Chondrocyte (in vitro differentiated cells): ENCODE results near the gene MEX3D. TPM values are rescaled to one million over a fixed set of nuclear protein-coding genes. Genes with fewer than 3 reads are reported as not detected.

ENCODE experiments used
- DNase-seq: peaks from one replicate; pipeline ENCODE4 v3.0.0; 2021; ENCODE audit warnings: mixed read lengths, low spot score
- H3K27ac Mint-ChIP-seq: one replicate; pipeline ENCODE4 v1.8.0; 2021; ENCODE audit warnings: mild to moderate bottlenecking, moderate library complexity, mixed read lengths; ENCODE audit not compliant: unreplicated experiment
- H3K27me3 Mint-ChIP-seq: 2 replicates; pipeline ENCODE4 v1.8.0; 2021; ENCODE audit warnings: low read depth, mixed read lengths
- H3K36me3 Mint-ChIP-seq: 2 replicates; pipeline ENCODE4 v1.8.0; 2021; ENCODE audit warnings: low read depth, mixed read lengths
- H3K4me1 Mint-ChIP-seq: 2 replicates; pipeline ENCODE4 v1.8.0; 2021; ENCODE audit warnings: low read depth, mild to moderate bottlenecking, mixed read lengths
- H3K4me3 Mint-ChIP-seq: one replicate; pipeline ENCODE4 v1.8.0; 2021; ENCODE audit warnings: mild to moderate bottlenecking, moderate library complexity, mixed read lengths; ENCODE audit not compliant: unreplicated experiment
- H3K9me3 Mint-ChIP-seq: 2 replicates; pipeline ENCODE4 v1.8.0; 2021; ENCODE audit warnings: low read depth, mixed read lengths
- CTCF ChIP-seq: fragments of 200-600 bp; sonication (generic); IDR thresholded peaks from 2 replicates; pipeline ENCODE4 v1.5.0; 2021; ENCODE audit warnings: antibody characterized with exemption, mild to moderate bottlenecking, moderate library complexity
- total RNA-seq: library from RNA; stranded (reverse); gene quantifications from 3 replicates; pipeline ENCODE4 v1.2.1, GENCODE V29; 2021

The MEX3D gene
- total RNA-seq, 1 donor from 2014 or later = 60.1 TPM

- Mint-ChIP-seq H3K27ac (no peak overlapping the region), H3K9me3 (no peaks in the 10 kb centered on the region), H3K36me3 (peaks cover 2% of the 10 kb centered on the region), H3K4me3 (no peak overlapping the region), H3K4me1 (peaks cover 18% of the 10 kb centered on the region), H3K27me3 (no peaks in the 10 kb centered on the region)
- TF ChIP-seq CTCF = no peak
- no peak for DNase-seq
Measured at GRCh38 chr19:1560286-1560882, 7.7 kb downstream of the MEX3D start.

- Mint-ChIP-seq H3K27ac (peak overlapping the region; percentile 54), H3K4me1 (peaks cover 9% of the 10 kb centered on the region), H3K9me3 (no peaks in the 10 kb centered on the region), H3K4me3 (no peak overlapping the region), H3K27me3 (no peaks in the 10 kb centered on the region), H3K36me3 (peaks cover 2% of the 10 kb centered on the region)
- no peak for DNase-seq
- TF ChIP-seq CTCF = no peak
Measured at GRCh38 chr19:1558552-1558951, 9.6 kb downstream of the MEX3D start.

GRCh38 chr19:1556390-1557070 is 11.6 kb downstream of the MEX3D start:
- peaks cover 3% of the 10 kb centered on the region for H3K4me1 Mint-ChIP-seq
- no peaks in the 10 kb centered on the region for H3K27me3 Mint-ChIP-seq
- no peak for DNase-seq

GRCh38 chr19:1555487-1556389 is 12.4 kb downstream of the MEX3D start:
- TF ChIP-seq CTCF = no peak
- peaks cover 3% of the 10 kb centered on the region for H3K36me3 Mint-ChIP-seq
- no peak for DNase-seq
- no peaks in the 10 kb centered on the region for H3K27me3 Mint-ChIP-seq
- H3K27ac Mint-ChIP-seq = no peak overlapping the region
- H3K4me1 Mint-ChIP-seq = peaks cover 3% of the 10 kb centered on the region
- no peak overlapping the region for H3K4me3 Mint-ChIP-seq
- no peaks in the 10 kb centered on the region for H3K9me3 Mint-ChIP-seq

More at GRCh38 chr19:1556390-1557070, 11.6 kb downstream of the MEX3D start:
- H3K4me3 Mint-ChIP-seq = no peak overlapping the region
- no peak overlapping the region for H3K27ac Mint-ChIP-seq
- TF ChIP-seq CTCF = no peak
- H3K9me3 Mint-ChIP-seq = no peaks in the 10 kb centered on the region
- peaks cover 2% of the 10 kb centered on the region for H3K36me3 Mint-ChIP-seq

- no peak for DNase-seq
- Mint-ChIP-seq H3K36me3 (peaks cover 3% of the 10 kb centered on the region), H3K27ac (no peak overlapping the region), H3K27me3 (no peaks in the 10 kb centered on the region), H3K4me3 (no peak overlapping the region), H3K9me3 (no peaks in the 10 kb centered on the region), H3K4me1 (peaks cover 3% of the 10 kb centered on the region)
- no peak for TF ChIP-seq CTCF
Measured at GRCh38 chr19:1554968-1555367, 13.2 kb downstream of the MEX3D start.
